ENCODE results near the gene PTCD3. TPM values are rescaled to one million over a fixed set of nuclear protein-coding genes. Genes with fewer than 3 reads are reported as not detected.

Gene PTCD3
- total RNA-seq, 1 donor from 2014 or later = 131 TPM

DNA sequence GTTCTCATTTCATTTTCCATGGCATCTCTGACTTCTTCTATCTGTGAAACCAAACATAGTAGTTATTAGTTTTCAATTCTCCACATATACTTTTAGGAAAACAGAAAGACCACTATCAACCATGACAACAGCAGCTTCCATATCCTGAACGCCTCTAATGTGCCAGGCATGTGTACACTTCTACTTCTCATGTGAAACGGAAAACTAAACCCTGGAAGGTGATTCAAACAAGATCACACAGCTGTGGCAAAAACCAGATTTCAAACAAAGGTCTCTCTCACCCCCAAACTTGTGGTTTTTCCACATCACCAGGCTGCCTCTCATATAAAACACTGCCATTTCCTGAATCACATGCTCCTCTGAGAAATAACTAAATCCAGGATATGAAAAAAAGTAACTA, 41.8 kb downstream of the PTCD3 start:
- DNase-seq = no peak

DNA sequence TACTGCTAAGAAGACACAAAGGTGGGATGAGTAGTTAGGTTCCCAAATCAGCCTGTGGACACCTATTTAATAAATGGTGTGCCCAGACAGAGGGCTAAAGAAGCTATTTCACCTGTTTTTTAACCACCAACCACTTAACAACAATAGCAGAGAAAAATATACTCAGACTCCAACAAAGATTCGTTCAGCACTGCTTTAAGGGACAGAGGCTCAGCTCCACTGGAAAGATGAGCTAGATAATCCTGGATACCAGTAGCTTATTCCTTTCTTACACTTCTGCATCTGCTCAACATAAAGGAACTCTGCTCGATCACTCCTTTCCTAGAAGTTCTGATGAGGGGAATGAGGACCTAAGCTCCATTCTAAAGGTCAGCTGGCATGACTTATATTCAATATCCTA, 44.5 kb downstream of the PTCD3 start:
- DNase-seq = no peak

DNA sequence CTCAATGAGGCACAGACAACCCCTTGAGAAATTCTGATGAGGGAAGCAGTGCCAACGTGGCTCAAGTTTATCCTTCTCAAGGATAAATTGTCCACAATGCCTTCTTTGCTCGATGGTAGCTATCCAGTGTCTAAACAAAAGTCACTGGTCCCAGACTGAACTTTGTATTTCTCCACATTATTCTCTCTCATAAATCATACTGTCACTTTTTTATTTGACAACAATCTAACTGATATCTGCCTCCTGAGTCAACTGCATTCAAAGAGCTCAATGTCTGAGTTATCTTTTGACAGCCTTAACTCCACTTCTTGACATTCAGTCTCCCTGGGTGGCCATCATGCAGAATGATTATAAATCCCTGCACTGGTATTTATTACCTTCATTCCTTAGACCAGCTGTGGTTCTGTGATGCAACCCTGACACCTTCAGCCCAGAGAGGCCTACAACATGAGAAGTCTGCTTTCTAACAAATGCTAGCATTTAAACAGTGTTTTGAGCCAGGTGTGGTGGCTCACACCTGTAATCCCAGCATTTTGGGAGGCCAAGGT, 51.0 kb downstream of the PTCD3 start:
- no peak for DNase-seq

DNA sequence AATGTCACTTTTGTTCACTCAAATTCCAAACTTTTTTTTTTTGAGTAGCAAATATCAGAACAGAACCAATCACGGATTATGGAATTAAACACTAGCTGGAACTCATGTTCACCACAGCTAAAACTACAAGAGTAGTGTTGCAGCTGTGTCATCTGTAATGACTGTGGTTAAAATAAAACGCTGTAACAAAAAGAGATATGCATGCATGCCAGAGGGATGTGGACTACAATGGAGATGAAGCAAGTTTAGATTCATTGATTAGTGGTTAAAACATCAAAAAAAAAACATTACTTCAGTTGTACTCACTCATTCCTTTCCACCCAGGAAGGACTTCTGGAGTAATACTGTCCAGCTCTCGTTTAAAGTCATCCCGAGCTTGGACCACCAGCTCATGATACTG, 52.3 kb downstream of the PTCD3 start:
- DNase-seq = no peak

DNA sequence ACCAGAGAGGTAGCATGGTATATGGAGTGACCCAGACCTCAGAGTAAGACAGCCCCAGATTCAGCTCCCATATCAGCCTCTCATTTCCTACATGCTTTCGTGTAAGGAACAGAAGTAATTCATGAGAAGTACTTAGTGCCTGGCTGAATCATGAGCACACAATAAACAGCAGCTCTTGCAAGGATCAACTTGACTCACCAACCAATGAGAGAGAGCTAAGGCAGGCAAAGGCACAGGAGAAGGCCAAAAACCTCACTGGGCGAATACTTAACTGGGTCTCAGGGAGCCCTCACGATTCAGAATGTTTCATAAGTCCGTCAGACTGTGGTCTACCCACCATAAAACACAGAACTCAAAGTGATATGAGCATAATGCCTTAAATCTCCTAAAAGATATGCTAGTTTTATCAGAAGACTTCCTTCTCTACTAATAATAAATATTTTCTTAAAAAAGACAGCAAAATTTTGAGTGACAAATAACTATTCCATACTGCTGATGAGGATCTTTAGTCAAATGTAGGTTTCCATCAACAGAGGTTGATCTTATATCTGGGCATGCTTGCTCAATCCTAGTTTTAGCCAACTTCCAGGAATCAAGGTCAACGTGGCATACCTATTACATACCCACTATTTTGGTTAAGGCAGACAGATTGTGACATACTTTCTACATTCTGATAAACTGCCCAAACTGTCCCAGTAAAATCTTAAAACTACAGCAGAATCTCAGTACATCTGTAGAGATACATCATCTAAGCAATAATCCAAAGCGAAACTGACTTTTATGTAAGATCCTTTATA, 54.3 kb downstream of the PTCD3 start:
- no peak for DNase-seq

DNA sequence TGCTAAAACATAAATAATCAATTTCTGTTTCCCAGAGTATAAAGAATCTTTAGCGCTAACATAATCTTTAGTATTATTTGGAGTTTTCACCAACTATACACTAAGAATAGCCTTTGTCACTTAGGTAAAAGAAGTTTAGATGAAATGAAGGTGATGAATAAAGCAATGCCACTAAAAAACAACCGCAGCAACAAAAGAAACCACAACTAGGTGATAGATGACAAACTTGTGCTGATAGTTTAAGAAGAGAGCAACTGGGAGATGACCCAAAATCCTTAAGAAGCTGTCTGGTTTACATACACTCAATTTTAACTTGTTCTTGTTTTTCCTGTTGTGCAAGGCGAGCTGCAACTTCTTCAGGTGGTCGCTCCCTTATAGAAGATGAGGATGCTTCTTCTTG, 64.4 kb downstream of the PTCD3 start:
- no peak for DNase-seq

DNA sequence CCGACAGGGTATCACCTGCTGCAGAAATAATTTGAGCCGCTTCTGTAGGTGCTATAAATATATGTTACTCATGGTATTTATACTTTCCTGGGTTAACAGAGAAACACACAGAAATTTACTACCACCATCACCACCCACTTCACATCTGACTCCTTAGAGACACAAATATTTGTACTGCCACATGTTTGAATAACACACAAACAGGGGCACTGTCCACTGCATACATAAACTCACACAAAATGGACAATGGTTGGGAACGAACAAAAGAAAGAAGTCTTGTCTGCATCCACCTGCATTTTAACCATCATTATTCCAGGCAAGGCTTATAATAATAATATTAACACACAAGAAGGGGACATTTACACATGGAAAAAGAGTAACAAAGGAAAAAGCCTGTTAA, 65.3 kb downstream of the PTCD3 start:
- DNase-seq = no peak

DNA sequence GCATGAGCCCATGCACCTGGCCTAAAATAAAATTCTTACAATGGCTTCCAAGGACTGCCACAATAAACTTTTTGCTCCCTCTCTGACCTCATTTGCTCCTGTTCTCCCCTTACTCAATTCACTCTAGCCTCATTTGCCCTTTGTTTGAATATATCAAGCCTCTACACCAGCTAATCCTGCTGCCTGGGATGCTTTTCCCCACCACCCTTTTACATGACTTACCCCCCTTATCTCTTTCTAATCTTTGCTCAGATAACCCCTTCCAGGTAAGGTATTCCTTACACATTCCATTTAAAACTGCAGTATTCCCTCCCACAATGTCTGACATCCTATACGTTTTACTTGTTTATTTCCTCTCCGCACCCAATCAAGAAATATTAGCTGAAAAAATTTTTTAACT, 66.6 kb downstream of the PTCD3 start:
- no peak for DNase-seq

DNA sequence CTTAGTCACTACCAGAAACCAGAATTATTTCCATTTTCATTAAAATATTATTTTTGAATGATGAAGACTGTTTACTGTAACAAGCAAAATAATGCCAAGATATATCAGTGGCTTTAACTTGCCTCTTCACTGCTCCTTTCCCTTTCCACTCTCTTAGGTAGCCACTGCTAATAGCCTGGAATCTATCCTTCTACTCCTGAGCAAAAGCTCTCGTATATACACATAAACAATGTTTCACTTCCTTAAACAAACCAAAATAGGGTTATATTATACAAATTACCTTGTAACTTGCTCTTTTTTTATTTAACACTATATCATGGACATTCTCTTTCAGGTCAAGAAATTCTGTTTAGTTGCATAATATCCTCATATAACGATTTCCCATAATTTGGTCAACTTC, 68.4 kb downstream of the PTCD3 start:
- DNase-seq = no peak

DNA sequence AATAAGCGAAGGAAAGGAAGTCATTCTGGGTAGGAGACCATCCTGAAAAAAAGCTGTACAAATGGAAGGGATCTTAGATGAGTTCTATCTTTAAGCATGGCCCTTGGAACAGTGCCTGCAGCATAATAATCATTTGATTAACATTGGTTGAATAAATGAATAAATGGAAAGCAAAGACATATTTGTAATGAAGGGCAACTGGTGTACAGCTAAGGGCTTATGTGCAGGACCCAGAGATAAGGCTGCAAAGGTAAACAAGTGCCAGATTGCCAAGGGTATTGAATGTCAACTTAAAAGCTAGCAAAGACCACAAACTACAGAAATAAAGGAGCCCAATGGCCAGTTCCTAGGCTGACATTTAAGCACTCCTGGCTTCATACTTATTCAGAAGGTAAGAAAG, 69.8 kb downstream of the PTCD3 start:
- DNase-seq = no peak

DNA sequence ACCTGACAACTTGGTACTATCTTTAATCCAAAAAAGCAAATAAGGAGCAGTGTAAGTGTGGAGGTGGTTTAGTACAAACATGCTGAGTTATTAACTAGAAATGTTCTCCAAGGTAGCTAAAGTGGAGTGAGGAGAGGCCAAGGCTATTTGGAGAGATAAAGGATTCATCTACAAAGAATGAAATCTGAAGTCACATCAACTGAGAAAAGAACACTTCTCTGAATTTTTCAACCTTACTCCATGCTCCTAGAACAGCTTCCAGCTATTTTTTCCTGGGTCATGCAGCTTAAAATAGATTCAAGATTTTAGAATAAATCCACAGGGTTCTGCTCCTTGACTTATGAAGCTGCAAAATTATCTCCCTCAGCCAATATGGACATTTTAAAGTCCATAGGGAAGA, 70.6 kb downstream of the PTCD3 start:
- no peak for DNase-seq

DNA sequence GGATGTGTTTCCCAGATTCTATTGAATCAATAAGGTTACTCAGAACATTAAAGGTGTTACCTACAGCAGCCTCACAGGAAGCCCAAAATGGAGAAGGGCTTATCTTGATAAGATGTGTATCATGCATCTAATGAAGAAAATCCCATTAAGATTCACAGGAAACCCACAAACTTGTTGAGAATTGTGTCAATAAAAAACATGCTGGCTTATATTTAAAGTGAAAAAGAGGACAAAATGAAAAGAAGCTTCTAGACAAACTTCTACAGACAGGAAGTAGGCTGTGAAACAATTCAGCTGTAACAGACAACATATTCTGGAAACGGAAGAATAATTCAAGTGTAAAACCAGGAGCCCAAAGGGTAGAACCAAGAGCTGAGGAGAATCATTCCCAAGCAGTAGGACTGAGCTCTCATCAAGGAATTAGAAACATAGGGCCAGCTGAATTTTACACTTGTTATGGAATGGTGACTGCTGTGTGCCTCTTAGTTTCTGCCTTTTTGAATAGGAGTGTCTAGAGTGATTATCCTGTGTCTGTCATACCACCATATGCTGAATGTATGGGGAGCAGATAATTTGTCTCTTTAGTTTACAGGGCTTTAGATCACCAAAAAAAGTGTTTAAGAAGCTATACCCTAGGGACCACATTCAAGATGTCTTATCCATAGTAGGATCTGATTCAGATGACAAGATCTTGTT, 79.6 kb downstream of the PTCD3 start:
- no peak for DNase-seq

DNA sequence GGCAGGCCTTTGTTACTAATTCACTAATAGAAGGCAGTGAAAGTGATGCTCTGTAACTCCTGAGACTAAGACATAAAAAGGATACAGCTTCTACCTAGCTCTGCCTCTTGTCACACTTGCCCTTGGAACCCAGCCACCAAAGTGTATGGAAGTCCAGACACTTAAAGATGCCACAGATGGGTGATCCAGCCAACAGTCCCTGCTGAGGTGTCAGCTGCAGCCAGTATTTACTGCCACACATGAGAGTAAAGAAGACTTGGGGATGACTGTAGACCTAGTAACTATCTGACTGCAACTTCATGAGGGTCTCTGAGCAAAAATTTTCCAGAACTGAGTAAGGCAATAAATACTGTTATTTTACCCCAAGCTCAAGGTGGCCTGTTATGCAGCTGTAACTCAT, 80.4 kb downstream of the PTCD3 start:
- DNase-seq = no peak

DNA sequence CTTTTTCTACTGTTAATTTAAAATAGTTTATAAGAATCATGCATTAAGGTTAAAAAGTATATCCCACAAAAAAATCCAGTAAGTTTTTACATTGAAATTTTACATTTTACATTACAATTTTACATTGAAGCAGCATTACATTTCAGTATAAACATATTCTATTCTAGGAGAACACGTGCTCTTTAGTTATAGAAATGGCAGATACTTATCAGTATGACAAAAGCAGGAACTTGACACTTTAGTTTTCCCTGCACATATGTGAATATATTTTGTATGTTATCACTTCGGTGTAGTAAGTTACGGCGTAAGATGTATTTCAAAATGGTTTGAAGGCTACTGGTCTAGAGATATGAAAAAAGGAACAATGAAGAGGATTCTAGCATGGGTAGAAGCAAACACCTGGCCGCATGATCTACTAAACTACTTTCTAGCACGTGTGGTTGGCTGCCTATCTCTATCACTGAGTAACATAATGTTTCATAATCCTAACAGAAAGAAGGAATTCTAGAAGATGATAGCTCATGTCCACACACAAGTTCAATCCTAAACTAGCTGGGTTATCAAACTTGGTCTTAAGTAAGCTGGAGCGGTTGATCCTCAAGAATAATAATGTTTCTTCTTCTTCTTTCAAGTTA, 83.9 kb downstream of the PTCD3 start:
- no peak for DNase-seq

Small RNA genes within 50 kb of the gene (small RNA-seq; reads per million reads assigned to genes)
- not detected for gene RF00019 (ENCODE audit: low replicate concordance)
- 1,203 reads per million, percentile 99 among the genes with 10 or more reads in this experiment for gene SNORD94 (ENCODE audit: low replicate concordance)

Other genes starting within 250 kb of the PTCD3 start
- gene ST3GAL5, start 217.2 kb upstream of the PTCD3 start, total RNA-seq = 23.3 TPM
- gene POLR1A, start 349 bp upstream of the PTCD3 start, total RNA-seq = 11.3 TPM
- 40.6 TPM for gene IMMT, start 89.2 kb downstream of the PTCD3 start, total RNA-seq
- gene MRPL35, start 93.2 kb downstream of the PTCD3 start, total RNA-seq = 15.3 TPM
- 3.9 TPM for gene REEP1, start 231.4 kb downstream of the PTCD3 start, total RNA-seq